GM21737 (cell line): ENCODE data around the gene MRGPRD.

Experiments used
- ATAC-seq: cut with Tn5 transposase; IDR thresholded peaks from one replicate; pipeline ENCODE4 v1.9.1; 2021; ENCODE audit warnings: mild to moderate bottlenecking, moderate library complexity; ENCODE audit not compliant: unreplicated experiment

The MRGPRD gene

GRCh38 chr11:68950270-68950669, 30.5 kb downstream of the MRGPRD start:
- ATAC-seq: no peak

DNA sequence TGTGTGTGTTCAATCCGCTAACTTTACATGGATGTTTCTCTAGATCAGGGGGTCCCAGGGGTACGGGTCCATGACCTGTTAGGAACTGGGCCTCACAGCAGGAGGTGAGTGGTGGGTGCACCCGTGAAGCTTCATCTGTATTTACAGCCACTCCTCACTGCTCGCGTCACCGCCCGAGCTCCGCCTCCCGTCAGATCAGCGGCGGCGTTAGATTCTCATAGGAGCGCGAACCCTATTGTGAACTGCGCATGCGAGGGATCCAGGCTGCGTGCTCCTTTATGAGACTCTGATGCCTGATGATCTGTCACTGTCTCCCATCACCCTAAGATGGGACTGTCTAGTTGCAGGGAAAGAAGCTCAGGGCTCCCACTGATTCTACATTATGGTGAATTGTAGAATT, 31.9 kb downstream of the MRGPRD start:
- no peak for ATAC-seq

DNA sequence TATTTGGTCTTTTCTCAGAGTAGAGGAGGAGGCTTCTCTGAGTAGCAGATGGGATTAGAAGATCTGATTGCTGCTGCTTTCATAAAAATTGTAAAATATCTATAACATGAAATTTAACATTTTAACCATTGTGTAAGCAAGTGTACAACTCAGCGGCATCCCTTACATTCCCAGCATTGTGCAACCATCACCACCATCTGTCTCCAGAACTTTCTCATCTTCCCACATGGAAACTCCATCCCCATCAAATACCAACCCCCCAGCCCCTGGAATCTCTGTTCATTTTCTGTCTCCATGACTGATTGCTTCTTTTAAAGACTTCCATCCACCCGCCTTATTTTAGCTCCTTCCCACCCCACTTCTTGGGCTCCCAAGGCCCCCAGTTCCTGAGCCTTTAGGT, 32.3 kb downstream of the MRGPRD start:
- no peak for ATAC-seq

GRCh38 chr11:68947151-68947550, 33.6 kb downstream of the MRGPRD start:
- no peak for ATAC-seq

GRCh38 chr11:68946416-68947090, 34.2 kb downstream of the MRGPRD start:
- no peak for ATAC-seq

DNA sequence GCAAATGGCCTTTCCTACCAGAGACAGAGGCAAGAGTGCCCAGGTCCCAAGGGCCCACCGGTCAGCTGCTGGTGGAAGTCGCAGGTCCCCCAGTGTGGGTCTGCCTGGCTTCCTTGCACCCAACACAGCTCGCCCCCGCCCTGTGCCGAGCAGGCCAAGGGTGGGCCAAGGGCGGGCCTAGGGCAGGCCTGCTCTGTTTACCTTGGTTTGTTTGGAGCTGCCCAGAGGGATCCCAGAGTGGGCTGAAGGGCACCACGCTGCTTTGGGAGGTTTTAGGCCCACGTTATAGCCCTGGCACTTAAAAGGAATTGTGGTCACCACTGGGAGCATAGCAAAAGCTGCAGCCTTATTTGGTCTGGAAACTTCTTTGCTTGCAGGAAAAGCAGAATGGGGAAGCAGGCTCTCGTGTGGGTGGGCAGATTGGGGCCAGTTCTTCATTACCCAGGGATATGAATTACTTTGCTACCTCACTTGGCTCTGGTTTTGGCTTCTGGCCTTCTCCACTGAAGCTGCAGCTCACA, 38.0 kb downstream of the MRGPRD start:
- ATAC-seq: no peak

DNA sequence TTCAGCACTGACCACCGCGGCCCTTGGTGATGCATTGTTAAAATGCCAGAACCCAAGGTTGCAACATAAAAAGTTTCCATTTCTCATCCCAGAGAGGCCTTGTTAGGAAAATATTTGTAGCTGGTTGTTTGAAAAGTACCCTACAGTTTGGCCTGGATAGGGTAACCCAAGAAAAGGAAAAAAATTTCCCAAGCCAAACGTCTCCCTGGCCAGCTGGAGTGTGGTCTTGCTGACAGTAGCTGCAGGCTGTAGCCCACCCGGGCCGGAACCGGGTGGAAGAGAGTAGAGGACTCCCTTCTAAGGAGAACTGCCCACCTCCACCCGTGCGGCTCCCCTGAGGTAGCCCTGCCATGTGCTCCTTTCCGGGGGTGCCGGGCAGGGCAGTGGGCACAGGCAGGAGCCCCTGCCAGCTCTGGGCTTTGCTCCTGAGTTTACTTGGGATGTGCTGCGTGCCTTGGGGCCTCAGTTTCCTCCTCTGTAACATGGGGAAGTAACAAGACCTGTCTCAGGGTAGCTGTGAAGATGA, 38.6 kb downstream of the MRGPRD start:
- no peak for ATAC-seq

GRCh38 chr11:68941324-68942094, 39.3 kb downstream of the MRGPRD start:
- no peak for ATAC-seq

GRCh38 chr11:68940651-68941323, 40.0 kb downstream of the MRGPRD start:
- no peak for ATAC-seq

DNA sequence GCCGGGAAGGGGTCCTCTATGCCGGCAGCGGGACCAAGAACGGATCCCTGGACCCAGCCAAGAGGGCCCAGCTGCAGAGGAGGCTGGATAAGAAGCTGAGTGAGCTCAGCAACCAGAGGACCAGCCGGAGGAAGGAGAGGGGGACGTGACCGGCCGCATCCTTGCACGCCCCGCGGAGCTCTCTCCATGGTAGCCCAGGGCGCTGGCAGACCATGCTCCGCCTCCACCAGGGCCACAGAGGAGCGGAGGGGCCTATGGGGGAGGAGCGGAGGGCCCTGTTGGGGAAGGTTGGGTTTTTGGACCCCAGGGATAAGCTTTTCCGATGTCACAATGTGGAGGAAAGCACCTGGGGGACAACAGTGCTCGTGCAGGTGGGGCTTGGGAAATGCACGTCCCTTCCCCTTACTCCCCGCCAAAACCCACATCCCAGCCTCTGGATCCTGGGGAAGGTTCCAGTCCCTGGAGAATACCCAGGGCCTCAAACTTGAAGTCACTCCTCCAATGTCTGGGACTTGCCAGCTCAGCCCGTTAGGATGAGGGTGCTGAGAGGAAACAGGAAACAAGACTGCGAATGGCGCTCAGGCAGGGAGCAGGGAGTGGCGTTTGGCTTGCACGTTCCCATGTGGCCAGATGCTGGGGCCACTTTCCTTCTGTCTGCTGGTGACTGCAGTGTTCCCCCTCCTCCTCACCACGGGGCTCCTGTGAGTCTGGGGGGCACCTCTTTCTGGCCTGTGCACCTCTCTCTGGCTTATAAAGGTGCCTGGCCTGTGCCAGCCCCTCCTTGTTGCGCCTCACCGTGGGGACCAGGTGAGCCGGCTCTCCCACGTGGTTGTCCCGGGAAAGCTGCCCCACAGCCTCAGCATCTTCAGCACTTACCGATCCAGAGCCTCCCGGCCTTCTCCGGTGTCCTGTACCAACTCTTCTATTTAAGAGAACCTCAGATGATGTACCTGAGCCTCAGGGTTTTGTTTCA, 40.9 kb downstream of the MRGPRD start:
- ATAC-seq: no peak

DNA sequence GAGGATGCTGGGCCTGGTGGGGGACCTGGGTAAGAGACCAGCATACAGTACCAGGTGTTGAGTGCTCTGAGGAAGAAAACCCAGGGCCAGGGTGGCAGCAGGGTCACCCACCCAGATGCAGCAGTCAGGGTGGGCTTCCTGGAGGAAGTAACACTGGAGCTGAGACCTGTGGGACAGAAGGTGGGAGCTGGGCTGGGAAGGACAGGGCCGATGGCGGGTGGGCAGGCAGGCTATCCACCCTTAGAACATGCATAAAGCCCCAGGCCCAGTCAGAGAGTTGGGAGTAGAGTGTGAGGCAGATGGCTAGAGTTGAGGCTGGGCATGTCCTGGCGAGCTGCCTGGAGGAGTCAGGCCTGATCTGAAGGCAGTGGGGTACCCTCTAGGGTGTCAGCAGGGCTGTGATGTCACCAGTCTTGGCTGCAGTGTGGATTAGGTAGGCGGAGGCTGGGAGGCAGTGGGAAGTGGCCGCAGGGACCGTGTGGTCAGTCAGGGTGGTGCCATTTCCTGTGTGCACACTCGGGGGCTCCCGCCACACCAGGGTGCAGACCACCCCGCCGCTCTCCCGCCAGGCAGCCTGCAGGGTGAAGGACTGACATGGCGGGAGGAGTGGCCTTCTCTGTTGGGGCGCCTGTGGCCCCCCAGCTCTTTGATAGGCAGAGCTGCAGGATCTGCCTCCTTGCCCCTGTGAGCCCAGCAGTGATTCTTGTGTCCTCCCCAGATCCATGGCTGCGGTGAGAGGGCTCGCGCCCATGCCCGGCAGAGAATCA, 41.8 kb downstream of the MRGPRD start:
- no peak for ATAC-seq

DNA sequence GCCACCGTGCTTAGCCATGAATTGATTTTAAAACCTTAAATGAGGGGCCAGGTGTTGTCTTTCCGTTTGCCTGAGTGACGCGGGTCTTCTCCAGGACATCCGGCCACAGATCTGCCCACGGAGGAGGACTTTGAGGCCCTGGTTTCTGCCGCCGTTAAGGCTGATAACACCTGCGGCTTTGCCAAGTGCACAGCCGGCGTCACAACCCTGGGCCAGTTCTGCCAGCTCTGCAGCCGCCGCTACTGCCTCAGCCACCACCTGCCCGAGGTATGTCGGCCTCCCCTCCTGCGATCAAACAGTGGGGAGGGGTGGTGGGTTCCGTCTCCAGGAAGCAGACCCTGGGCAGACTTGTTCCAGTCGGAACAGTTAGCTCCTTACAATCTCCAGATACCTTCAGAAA, 42.7 kb downstream of the MRGPRD start:
- no peak for ATAC-seq

DNA sequence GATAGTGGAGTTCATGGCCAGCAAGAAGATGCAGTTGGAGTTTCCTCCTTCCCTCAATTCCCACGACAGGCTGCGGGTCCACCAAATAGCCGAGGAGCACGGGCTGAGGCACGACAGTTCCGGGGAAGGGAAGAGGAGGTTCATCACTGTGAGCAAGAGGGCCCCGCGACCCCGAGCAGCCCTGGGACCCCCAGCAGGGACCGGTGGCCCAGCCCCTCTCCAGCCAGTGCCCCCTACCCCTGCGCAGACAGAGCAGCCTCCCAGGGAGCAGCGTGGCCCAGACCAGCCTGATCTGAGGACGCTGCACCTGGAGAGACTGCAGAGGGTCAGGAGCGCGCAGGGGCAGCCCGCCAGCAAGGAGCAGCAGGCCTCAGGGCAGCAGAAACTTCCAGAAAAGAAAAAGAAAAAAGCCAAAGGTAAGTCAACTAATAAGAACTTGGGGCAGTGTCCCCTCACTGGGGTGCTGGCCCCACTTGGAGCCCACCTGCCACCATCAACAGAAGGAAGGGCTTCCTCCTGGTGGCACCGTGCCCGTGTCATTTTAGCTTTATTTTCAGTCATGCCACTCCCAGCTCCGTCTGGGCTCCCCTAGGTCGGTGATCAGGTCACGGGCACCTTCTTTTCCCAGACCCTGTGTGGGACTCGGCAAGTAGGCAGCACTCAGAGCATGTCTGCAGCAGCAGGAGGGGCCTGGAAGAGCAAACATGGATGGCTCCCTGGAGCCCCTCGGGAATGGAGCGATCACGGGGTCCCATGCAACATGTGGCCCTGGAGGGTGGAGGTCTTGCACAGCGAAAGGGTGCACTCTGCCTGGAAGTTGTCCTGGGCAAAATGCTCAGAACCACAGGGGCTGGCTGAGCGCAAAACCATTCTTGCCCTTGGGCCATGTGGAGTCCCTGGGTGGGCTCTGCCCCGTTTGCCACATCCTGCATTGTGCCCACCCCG, 43.8 kb downstream of the MRGPRD start:
- no peak for ATAC-seq

GRCh38 chr11:68936358-68936636, 44.5 kb downstream of the MRGPRD start:
- no peak for ATAC-seq

- no peak for ATAC-seq
These were observed 45.0 kb downstream of the MRGPRD start for GRCh38 chr11:68935516-68936357.

- no peak for ATAC-seq
These were observed 45.7 kb downstream of the MRGPRD start for GRCh38 chr11:68935066-68935465.

DNA sequence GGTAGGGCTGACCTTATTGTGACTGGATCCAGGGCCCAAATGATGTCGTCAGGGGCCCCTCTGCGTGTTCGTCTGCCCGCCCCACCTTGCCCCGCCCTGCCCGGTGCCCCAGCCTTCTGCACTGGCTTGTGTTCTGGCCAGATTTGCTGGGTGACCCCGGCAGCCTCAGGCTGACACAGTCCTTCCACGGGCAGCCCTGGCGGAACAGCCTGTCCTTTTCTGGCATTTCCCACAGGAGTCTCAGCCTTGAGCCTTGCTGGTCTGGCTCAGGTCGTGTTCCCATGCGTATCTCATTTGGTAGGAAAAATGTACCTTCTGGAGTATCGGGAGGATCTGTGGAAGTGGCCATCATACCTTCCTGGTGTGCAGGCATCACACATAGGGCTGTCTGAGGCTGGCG, 46.1 kb downstream of the MRGPRD start:
- no peak for ATAC-seq

DNA sequence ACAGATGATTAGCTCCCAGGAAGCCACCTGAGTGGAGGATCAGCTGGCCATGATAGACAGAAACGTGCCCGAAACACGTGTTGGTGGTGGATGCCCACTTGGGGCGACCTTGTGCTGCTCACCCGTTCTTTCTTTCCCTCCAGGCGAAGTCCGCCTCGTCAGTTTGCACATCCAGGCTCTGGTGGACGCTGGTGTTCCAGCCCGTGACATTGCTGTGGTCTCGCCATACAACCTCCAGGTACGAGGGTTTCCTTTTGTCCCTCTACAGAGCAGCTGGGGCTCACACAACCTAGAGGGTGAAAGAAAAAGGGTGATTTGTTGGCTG, 46.5 kb downstream of the MRGPRD start:
- ATAC-seq: no peak
